Adrenal gland (tissue), 5 donors: ENCODE measurements around the gene AFP.

Experiments
- POLR2A ChIP-seq, 2 donors: fragments of 450-650 bp; IDR thresholded peaks; one replicate each; pipeline ENCODE4 v1.6.1; 2017; ENCODE audit warnings: antibody characterized with exemption in 2 of 2, mild to moderate bottlenecking in 2 of 2, moderate library complexity in 1 of 2
- TF ChIP-seq, protein P1 (sequence below), 6 experiments: fragments of 450-650 bp in 4 of 6; fragments of 200-600 bp in 2 of 6; sonication (generic) in 1 of 6; IDR thresholded peaks; 1 replicate in 5 of 6; 2 replicates in 1 of 6; pipeline versions ENCODE4 v1.5.1 to v1.8.0; 2016 to 2021; ENCODE audit warnings: antibody characterized with exemption in 6 of 6, mild to moderate bottlenecking in 2 of 6, moderate library complexity in 1 of 6
- donor health status: DM: no; HTN: no; CAD: no.

DNA sequence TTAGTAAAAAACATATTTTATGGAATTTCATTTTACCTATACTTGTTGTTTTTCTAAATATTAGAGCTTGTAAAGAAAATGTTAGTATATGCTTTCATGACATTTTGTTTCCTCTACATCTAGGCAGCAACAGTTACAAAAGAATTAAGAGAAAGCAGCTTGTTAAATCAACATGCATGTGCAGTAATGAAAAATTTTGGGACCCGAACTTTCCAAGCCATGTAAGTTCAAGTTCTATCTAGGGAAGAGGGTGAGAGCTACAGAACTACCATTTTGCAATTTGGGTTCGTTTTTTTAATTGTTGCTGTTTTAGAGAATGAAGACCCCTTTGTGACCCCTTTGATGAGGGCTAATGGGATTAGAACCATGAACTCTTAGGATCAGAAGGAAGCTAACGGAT, 7.2 kb downstream of the AFP start:
- TF ChIP-seq, protein P1, sequence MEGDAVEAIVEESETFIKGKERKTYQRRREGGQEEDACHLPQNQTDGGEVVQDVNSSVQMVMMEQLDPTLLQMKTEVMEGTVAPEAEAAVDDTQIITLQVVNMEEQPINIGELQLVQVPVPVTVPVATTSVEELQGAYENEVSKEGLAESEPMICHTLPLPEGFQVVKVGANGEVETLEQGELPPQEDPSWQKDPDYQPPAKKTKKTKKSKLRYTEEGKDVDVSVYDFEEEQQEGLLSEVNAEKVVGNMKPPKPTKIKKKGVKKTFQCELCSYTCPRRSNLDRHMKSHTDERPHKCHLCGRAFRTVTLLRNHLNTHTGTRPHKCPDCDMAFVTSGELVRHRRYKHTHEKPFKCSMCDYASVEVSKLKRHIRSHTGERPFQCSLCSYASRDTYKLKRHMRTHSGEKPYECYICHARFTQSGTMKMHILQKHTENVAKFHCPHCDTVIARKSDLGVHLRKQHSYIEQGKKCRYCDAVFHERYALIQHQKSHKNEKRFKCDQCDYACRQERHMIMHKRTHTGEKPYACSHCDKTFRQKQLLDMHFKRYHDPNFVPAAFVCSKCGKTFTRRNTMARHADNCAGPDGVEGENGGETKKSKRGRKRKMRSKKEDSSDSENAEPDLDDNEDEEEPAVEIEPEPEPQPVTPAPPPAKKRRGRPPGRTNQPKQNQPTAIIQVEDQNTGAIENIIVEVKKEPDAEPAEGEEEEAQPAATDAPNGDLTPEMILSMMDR (IDR thresholded peaks at IDR 0.05) = no peak
- TF ChIP-seq POLR2A (IDR thresholded peaks at IDR 0.05) = no peak
